Epithelial cell of proximal tubule (primary cell): ENCODE measurements around the gene OR51A7. TPM values are rescaled to one million over a fixed set of nuclear protein-coding genes. Genes with fewer than 3 reads are reported as not detected.

ENCODE experiments used
- DNase-seq: peaks from one replicate; pipeline ENCODE4 v3.0.0-alpha.2; 2011; ENCODE audit warnings: low read depth
- H3K4me3 ChIP-seq: 2 replicates; pipeline ENCODE4 v1.5.1; 2011; ENCODE audit warnings: low read depth, mild to moderate bottlenecking, low read length
- total RNA-seq: library from RNA; depleted of rRNA; stranded (reverse); fragments of >200 nt; gene quantifications from 2 replicates; pipeline ENCODE4 v1.2.3, GENCODE V29; 2015
- TF ChIP-seq, protein P1 (sequence below): conservative IDR thresholded peaks from 2 replicates; pipeline ENCODE4 v1.5.1; 2012; ENCODE audit warnings: low read depth, mild to moderate bottlenecking, low read length

The OR51A7 gene
- total RNA-seq, 1 donor from 2014 or later: not detected

DNA sequence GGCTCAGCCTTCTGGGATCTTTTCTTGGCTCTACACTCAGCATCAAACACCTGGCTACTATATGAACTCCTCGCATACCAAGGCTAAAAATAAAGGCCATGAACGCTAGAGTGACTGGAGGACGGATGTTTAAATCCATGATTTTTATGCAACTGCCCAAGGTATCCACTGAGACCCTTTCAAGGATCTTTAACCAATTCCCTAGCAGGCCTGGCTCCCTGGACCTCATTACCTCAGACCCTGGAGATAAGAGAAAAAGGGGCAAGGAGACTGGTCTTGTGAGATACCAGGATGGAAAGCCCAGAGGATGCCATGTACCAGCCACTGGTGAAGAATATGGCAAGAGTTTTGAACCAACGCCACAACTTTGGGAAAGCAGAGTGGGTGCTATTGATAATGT is 15.7 kb downstream of the OR51A7 start, which contains the start of gene OR51G2:
TSS of gene OR51G2 (minus strand) at position 101 of the 400 bp plus-strand sequence. CDS start 3,687 bp downstream, outside the sequence.
- TF ChIP-seq, protein P1, sequence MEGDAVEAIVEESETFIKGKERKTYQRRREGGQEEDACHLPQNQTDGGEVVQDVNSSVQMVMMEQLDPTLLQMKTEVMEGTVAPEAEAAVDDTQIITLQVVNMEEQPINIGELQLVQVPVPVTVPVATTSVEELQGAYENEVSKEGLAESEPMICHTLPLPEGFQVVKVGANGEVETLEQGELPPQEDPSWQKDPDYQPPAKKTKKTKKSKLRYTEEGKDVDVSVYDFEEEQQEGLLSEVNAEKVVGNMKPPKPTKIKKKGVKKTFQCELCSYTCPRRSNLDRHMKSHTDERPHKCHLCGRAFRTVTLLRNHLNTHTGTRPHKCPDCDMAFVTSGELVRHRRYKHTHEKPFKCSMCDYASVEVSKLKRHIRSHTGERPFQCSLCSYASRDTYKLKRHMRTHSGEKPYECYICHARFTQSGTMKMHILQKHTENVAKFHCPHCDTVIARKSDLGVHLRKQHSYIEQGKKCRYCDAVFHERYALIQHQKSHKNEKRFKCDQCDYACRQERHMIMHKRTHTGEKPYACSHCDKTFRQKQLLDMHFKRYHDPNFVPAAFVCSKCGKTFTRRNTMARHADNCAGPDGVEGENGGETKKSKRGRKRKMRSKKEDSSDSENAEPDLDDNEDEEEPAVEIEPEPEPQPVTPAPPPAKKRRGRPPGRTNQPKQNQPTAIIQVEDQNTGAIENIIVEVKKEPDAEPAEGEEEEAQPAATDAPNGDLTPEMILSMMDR: no peak

DNA sequence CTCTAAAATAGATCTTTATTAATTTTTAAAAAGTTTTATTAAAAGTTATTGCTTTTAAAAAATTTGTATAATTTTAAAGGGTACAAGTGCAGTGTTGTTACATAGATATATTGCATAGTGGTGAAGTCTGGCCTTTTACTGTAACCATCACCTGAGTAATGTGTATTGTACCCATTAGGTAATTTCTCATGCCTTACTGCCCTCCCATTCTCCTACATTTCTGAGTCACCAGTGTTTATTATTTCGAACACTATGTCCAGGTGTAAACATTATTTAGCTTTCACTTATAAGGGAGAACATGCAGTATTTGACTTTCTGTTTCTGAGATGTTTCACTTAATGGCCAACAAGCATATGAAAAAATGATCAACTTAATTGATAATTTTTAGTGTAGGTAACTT is 18.2 kb downstream of the OR51A7 start:
- DNase-seq: no peak

More for the DNA sequence above, 15.7 kb downstream of the OR51A7 start, which contains the start of gene OR51G2:
- DNase-seq: no peak
- H3K4me3 ChIP-seq: no peak within 1 kb of the TSS

DNA sequence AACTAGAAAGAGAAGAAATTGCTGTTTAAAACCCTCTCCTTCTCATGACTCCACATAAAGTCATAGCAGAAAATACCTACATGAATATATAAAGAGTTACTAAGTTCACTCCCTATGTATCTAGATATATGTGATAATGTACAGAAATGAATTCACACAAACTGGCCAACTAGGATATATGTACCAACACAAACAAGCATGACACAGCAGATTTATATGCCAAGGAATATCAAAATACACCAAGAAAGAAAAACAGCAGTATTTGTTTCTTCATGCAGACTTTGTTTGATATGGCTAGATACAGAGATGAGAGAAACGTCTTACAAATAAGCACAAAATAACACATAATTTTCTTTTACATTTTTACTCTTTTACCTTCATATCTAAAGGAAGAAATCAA is 18.7 kb downstream of the OR51A7 start:
- no peak overlapping the region for H3K4me3 ChIP-seq
- TF ChIP-seq, protein P1: no peak
- DNase-seq: no peak

More for the DNA sequence above, 18.2 kb downstream of the OR51A7 start:
- no peak overlapping the region for H3K4me3 ChIP-seq
- TF ChIP-seq, protein P1: no peak

DNA sequence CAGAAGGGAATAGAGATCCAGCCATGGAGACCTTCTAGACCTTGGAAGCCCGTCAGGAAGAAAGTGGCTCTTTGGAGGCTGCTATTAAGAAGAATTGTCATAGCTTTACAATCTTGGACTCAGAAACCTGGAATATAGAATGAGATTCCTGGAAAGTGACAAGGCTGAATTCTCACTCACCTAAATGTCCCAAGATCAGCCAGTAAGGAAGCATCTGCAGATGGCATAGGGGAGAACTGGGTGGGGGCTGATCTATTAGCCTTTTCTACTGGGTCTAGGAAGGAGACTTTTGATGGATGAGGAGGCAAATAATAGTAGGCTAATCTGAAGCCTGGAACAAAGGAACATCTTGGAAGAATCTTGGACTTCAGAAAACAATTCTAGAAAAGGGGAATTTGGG is 20.7 kb downstream of the OR51A7 start, which contains the start of gene OR51G1:
TSS of gene OR51G1 (minus strand) at position 101 of the 400 bp plus-strand sequence. CDS start at position 101, 0 bp downstream.
- no peak within 1 kb of the TSS for H3K4me3 ChIP-seq
- no peak for DNase-seq
- TF ChIP-seq, protein P1: no peak

DNA sequence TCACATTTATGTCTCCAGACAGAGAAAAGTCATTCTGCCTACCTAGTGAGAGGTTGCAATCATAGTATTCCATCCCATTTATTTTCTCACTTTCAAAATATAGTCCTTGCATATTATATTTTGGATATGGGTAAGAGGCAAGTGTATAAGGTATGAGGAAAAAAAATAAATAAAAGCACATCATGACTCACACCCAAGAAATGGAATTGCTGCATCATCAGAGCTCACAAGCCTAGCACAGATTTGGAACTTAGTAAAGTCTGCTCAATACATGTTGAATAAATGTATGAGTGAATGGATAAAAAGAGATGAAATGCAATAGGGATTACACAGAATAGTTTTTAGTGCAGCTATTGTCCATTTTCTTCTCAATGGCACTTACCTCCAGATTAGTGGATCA is 23.0 kb downstream of the OR51A7 start:
- no peak for DNase-seq
- no peak overlapping the region for H3K4me3 ChIP-seq
- TF ChIP-seq, protein P1: no peak

DNA sequence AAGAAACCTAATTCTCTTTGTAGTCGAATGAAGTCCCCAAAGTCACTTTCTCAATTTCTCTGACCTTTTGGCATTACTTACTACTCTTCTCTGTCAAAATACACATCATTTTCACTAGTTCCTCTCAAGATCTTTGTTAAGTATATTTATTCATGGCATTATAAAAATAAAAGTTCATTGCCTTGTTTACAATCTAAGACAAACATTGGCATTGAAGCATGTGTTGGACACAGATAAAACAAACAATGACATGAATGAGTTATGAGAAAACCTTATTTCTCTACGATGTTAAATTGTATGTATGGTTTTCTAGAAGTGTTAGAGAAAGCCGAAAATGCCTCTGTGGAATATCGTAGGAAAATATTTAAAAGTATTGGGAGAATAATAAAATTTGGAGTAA is 29.2 kb downstream of the OR51A7 start:
- TF ChIP-seq, protein P1: no peak
- H3K4me3 ChIP-seq: no peak overlapping the region
- no peak for DNase-seq

DNA sequence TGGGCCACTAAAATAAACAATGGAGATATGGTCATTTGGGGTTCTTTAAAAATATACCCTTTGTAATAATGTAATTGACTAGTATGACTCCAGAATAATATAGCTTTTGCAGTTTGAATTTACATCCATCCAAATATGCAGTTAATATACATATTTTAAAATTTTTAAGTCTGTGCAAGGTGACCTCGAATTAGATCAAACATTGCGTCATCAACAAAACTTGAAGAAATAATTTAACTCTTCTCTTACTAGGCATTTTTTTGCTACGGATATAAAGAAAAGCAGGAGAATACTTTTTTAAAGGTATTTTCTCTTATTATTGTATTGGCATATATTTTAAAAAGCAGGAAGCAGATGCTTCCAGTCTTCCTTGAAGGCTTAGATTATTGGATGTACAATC is 33.2 kb downstream of the OR51A7 start:
- TF ChIP-seq, protein P1: no peak

More for the DNA sequence above, 33.2 kb downstream of the OR51A7 start:
- DNase-seq: no peak
- no peak overlapping the region for H3K4me3 ChIP-seq
